ENCODE results near the gene GPR158. TPM values are rescaled to one million over a fixed set of nuclear protein-coding genes. Genes with fewer than 3 reads are reported as not detected.

The GPR158 gene
- polyA plus RNA-seq, 4 donors = 0.24 to 0.33 TPM; not detected in 2

- no peaks in the 10 kb centered on the region for H3K27me3 ChIP-seq (ENCODE audit: control insufficient read depth in 3 of 3, insufficient read depth in 3 of 3, low read length in 3 of 3)
- DNase-seq (no peak), FAIRE-seq (no peak)
- no peak overlapping the region for H3K27ac ChIP-seq (ENCODE audit: low read depth in 1 of 3, low read length in 2 of 3)
- H3K4me1 ChIP-seq (ENCODE audit: control insufficient read depth in 3 of 3, insufficient read depth in 2 of 3, low read depth in 1 of 3, low read length in 2 of 3) = no peaks in the 10 kb centered on the region
- no peak overlapping the region for H3K4me3 ChIP-seq (ENCODE audit: low read depth in 1 of 3, low read length in 3 of 3)
- H3K36me3 ChIP-seq (ENCODE audit: control insufficient read depth in 3 of 3, insufficient read depth in 2 of 3, low read depth in 1 of 3, low read length in 3 of 3) = no peaks in the 10 kb centered on the region
- 85 to 92% (median 89%) methylated on average over 5 of the region's 5 CpGs for WGBS, 3 donors
- H3K9me3 ChIP-seq (ENCODE audit: control insufficient read depth in 2 of 2, insufficient read depth in 1 of 2, low read depth in 1 of 2, low read length in 1 of 2) = no peaks in the 10 kb centered on the region
These were observed 458.0 kb downstream of the GPR158 start for GRCh38 chr10:25632802-25633201.

DNA sequence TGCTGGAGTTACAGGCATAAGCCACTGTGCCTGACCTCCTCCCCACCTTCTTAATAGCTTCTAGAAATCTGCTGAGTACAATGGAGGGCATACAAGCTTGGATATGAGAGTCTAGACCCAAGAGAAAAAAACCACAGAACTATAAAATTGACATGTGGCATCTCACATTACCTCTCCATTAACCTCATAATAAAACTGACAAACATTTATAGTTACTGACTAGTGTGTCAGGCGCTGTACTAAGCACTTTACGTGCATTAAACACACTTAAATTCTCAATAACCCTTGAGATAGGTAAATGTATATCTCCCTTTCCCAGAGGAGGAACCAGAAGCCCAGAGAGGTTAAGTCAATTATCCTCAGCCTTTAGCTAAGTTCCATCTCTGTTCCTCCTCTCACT, 458.7 kb downstream of the GPR158 start:
- Histone ChIP-seq H3K4me1 (ENCODE audit: control insufficient read depth in 3 of 3, insufficient read depth in 2 of 3, low read depth in 1 of 3, low read length in 2 of 3) (no peaks in the 10 kb centered on the region), H3K4me3 (ENCODE audit: low read depth in 1 of 3, low read length in 3 of 3) (no peak overlapping the region), H3K36me3 (ENCODE audit: control insufficient read depth in 3 of 3, insufficient read depth in 2 of 3, low read depth in 1 of 3, low read length in 3 of 3) (no peaks in the 10 kb centered on the region), H3K9me3 (ENCODE audit: control insufficient read depth in 2 of 2, insufficient read depth in 1 of 2, low read depth in 1 of 2, low read length in 1 of 2) (no peaks in the 10 kb centered on the region), H3K27ac (ENCODE audit: low read depth in 1 of 3, low read length in 2 of 3) (no peak overlapping the region), H3K27me3 (ENCODE audit: control insufficient read depth in 3 of 3, insufficient read depth in 3 of 3, low read length in 3 of 3) (no peaks in the 10 kb centered on the region)
- DNase-seq = no peak
- WGBS, 3 donors = 82 to 87% (median 85%) methylated on average over 2 of the region's 2 CpGs
- FAIRE-seq = no peak

DNA sequence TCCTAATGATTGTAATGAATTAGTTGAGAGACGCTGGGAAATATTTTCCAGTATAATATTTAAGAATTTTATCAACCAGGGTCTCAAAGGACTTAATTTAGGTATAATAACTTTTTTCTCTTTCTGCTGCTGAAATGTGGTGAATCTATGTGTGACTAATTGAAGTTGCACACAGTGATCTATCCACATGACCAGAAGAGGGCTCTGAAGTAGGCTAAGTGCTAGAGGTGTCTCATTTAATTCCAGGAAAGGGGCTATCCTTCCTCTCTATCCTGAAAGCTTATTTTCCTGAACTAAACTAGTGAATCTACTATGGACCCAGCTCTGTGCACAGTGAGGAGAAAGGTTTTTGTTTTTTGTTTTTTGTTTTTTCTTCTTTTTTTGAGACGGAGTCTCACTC, 464.8 kb downstream of the GPR158 start:
- Histone ChIP-seq H3K4me1 (ENCODE audit: control insufficient read depth in 3 of 3, insufficient read depth in 2 of 3, low read depth in 1 of 3, low read length in 2 of 3) (no peaks in the 10 kb centered on the region), H3K27ac (ENCODE audit: low read depth in 1 of 3, low read length in 2 of 3) (no peak overlapping the region), H3K9me3 (ENCODE audit: control insufficient read depth in 2 of 2, insufficient read depth in 1 of 2, low read depth in 1 of 2, low read length in 1 of 2) (no peaks in the 10 kb centered on the region), H3K36me3 (ENCODE audit: control insufficient read depth in 3 of 3, insufficient read depth in 2 of 3, low read depth in 1 of 3, low read length in 3 of 3) (no peaks in the 10 kb centered on the region), H3K4me3 (ENCODE audit: low read depth in 1 of 3, low read length in 3 of 3) (no peak overlapping the region), H3K27me3 (ENCODE audit: control insufficient read depth in 3 of 3, insufficient read depth in 3 of 3, low read length in 3 of 3) (no peaks in the 10 kb centered on the region)
- DNase-seq = no peak
- FAIRE-seq = no peak
- WGBS, 3 donors = 86 to 95% (median 89%) methylated on average over 2 of the region's 2 CpGs

- no peak overlapping the region for H3K27ac ChIP-seq (ENCODE audit: low read depth in 1 of 3, low read length in 2 of 3)
- no peak for DNase-seq
- FAIRE-seq = no peak
- H3K36me3 ChIP-seq (ENCODE audit: control insufficient read depth in 3 of 3, insufficient read depth in 2 of 3, low read depth in 1 of 3, low read length in 3 of 3) = no peaks in the 10 kb centered on the region
- H3K9me3 ChIP-seq (ENCODE audit: control insufficient read depth in 2 of 2, insufficient read depth in 1 of 2, low read depth in 1 of 2, low read length in 1 of 2) = no peaks in the 10 kb centered on the region
- WGBS, 3 donors = 82 to 97% (median 86%) methylated on average over 1 of the region's 1 CpG
- H3K4me3 ChIP-seq (ENCODE audit: low read depth in 1 of 3, low read length in 3 of 3) = no peak overlapping the region
- no peaks in the 10 kb centered on the region for H3K4me1 ChIP-seq (ENCODE audit: control insufficient read depth in 3 of 3, insufficient read depth in 2 of 3, low read depth in 1 of 3, low read length in 2 of 3)
- H3K27me3 ChIP-seq (ENCODE audit: control insufficient read depth in 3 of 3, insufficient read depth in 3 of 3, low read length in 3 of 3) = no peaks in the 10 kb centered on the region
These were observed 466.8 kb downstream of the GPR158 start for GRCh38 chr10:25641595-25641994.

DNA sequence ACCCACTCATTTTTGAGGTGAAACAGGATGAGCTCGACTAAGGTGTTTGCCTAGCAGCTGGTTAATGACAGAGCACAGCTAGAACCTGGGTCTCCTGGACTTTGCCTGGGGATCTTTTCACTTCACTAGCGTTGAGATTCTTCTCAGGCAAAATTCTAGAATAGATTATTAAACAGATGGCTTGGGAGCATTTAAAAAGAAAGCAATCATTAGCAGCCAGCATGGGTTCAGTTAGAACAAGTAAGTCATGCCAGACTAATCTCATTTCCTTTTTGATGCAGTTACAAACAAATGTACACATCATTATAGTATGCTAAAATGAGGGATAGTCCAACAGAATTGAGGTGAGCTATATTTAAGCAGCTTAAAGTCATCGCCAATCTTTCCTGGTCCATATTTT, 467.9 kb downstream of the GPR158 start:
- no peak for FAIRE-seq
- DNase-seq = no peak
- Histone ChIP-seq H3K27me3 (ENCODE audit: control insufficient read depth in 3 of 3, insufficient read depth in 3 of 3, low read length in 3 of 3) (no peaks in the 10 kb centered on the region), H3K9me3 (ENCODE audit: control insufficient read depth in 2 of 2, insufficient read depth in 1 of 2, low read depth in 1 of 2, low read length in 1 of 2) (no peaks in the 10 kb centered on the region), H3K4me3 (ENCODE audit: low read depth in 1 of 3, low read length in 3 of 3) (no peak overlapping the region), H3K4me1 (ENCODE audit: control insufficient read depth in 3 of 3, insufficient read depth in 2 of 3, low read depth in 1 of 3, low read length in 2 of 3) (no peaks in the 10 kb centered on the region), H3K27ac (ENCODE audit: low read depth in 1 of 3, low read length in 2 of 3) (no peak overlapping the region), H3K36me3 (ENCODE audit: control insufficient read depth in 3 of 3, insufficient read depth in 2 of 3, low read depth in 1 of 3, low read length in 3 of 3) (no peaks in the 10 kb centered on the region)
- 58 to 69% (median 62%) methylated on average over 3 of the region's 3 CpGs for WGBS, 3 donors

DNA sequence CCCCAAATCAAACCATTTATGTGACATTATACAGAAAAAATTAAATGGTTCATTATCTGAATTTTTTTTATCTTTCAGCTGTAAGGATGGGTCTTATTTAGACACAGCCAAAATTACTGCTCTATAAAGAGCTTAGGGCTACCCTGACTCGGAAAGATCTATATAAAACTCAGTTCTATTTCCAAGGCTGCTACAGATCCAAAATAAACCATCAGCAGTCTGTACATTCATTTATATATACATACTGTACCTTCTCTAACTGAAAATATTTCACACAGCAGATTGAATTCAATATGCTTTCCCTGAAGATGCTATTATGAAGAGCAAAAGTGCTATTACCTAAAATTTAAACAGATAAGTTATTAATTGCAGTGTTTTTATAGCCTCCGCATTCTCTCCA, 471.6 kb downstream of the GPR158 start:
- H3K9me3 ChIP-seq (ENCODE audit: control insufficient read depth in 2 of 2, insufficient read depth in 1 of 2, low read depth in 1 of 2, low read length in 1 of 2) = no peaks in the 10 kb centered on the region
- no peak overlapping the region for H3K4me3 ChIP-seq (ENCODE audit: low read depth in 1 of 3, low read length in 3 of 3)
- no peaks in the 10 kb centered on the region for H3K27me3 ChIP-seq (ENCODE audit: control insufficient read depth in 3 of 3, insufficient read depth in 3 of 3, low read length in 3 of 3)
- 76 to 82% (median 78%) methylated on average over 2 of the region's 2 CpGs for WGBS, 3 donors
- H3K27ac ChIP-seq (ENCODE audit: low read depth in 1 of 3, low read length in 2 of 3) = no peak overlapping the region
- DNase-seq = no peak
- no peak for FAIRE-seq
- no peaks in the 10 kb centered on the region for H3K36me3 ChIP-seq (ENCODE audit: control insufficient read depth in 3 of 3, insufficient read depth in 2 of 3, low read depth in 1 of 3, low read length in 3 of 3)
- no peaks in the 10 kb centered on the region for H3K4me1 ChIP-seq (ENCODE audit: control insufficient read depth in 3 of 3, insufficient read depth in 2 of 3, low read depth in 1 of 3, low read length in 2 of 3)

GRCh38 chr10:25651534-25651933, 476.7 kb downstream of the GPR158 start:
- no peaks in the 10 kb centered on the region for H3K9me3 ChIP-seq (ENCODE audit: control insufficient read depth in 2 of 2, insufficient read depth in 1 of 2, low read depth in 1 of 2, low read length in 1 of 2)
- H3K27me3 ChIP-seq (ENCODE audit: control insufficient read depth in 3 of 3, insufficient read depth in 3 of 3, low read length in 3 of 3) = no peaks in the 10 kb centered on the region
- H3K4me1 ChIP-seq (ENCODE audit: control insufficient read depth in 3 of 3, insufficient read depth in 2 of 3, low read depth in 1 of 3, low read length in 2 of 3) = no peaks in the 10 kb centered on the region
- DNase-seq = no peak
- H3K4me3 ChIP-seq (ENCODE audit: low read depth in 1 of 3, low read length in 3 of 3) = no peak overlapping the region
- no peak for FAIRE-seq
- WGBS, 3 donors = 53 to 77% (median 58%) methylated on average over 2 of the region's 2 CpGs
- H3K27ac ChIP-seq (ENCODE audit: low read depth in 1 of 3, low read length in 2 of 3) = no peak overlapping the region
- no peaks in the 10 kb centered on the region for H3K36me3 ChIP-seq (ENCODE audit: control insufficient read depth in 3 of 3, insufficient read depth in 2 of 3, low read depth in 1 of 3, low read length in 3 of 3)

Other genes starting within 250 kb of the GPR158 start
- gene PRTFDC1, start 222.4 kb upstream of the GPR158 start, polyA plus RNA-seq = 10 to 100 TPM in 3 of 4 donors, 1 to 10 TPM in 1; 9.7 to 28.1 (median 12.9) TPM
- gene ENKUR, start 158.8 kb upstream of the GPR158 start, polyA plus RNA-seq = 1 to 10 TPM in 3 of 4 donors, under 1 TPM in 1; 0.10 to 1.9 (median 1.2) TPM
- gene THNSL1, start 158.4 kb upstream of the GPR158 start, polyA plus RNA-seq = 10 to 100 TPM in 1 of 4 donors, 1 to 10 TPM in 3; 1.4 to 10.1 (median 2.8) TPM